ENCODE measurements around the gene SENP6. TPM values are rescaled to one million over a fixed set of nuclear protein-coding genes. Genes with fewer than 3 reads are reported as not detected.

SENP6 gene
- polyA plus RNA-seq, 1 experiment, result 9.9 TPM

DNA sequence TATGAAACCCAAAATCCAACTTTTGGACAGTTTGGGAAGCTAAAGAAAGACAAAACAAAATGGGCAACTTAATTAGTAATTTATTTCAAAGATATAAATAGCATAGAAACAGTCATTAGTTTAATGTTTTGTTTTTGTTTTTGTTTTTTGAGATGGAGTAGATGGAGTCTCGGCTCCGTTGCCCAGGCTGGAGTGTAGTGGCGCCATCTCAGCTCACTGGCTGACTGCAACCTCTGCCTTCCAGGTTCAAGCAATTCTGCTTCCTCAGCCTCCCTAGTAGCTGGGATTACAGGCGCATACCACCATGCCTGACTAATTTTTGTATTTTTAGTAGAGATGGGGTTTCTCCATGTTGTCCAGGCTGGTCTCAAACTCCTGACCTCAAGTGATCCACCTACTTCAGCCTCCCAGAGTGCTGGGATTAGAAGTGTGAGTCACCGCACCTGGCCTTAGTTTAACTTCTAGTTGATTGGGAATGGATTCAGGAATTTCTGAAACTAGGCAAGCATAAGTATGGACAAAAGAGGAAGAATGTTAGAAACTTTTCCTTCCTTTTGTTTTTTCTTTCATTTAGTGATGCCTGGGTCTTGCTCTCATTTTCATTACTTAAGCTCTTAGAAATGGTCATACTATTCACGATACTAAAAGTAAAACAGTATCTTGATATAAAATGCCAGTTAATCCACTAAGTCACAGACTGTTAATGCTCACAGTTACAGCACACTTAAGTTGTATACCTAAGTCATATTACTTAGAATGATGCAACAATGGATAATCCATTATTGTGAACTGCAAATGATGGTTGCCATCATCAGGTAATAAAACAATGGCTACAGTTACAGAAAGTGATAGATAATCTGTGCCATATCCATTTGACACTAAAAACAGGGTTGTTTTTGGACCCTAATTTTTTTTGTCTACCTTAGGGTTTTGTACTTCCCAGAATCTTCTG is 8.2 kb downstream of the SENP6 start:
- Histone ChIP-seq H3K27me3 (ENCODE audit: control insufficient read depth, insufficient read depth, low read length) (no peaks in the 10 kb centered on the region), H3K4me3 (ENCODE audit: low read depth, low read length) (no peak overlapping the region), H3K36me3 (ENCODE audit: control insufficient read depth, insufficient read depth, low read length) (no peaks in the 10 kb centered on the region)
- TF ChIP-seq, protein P1, sequence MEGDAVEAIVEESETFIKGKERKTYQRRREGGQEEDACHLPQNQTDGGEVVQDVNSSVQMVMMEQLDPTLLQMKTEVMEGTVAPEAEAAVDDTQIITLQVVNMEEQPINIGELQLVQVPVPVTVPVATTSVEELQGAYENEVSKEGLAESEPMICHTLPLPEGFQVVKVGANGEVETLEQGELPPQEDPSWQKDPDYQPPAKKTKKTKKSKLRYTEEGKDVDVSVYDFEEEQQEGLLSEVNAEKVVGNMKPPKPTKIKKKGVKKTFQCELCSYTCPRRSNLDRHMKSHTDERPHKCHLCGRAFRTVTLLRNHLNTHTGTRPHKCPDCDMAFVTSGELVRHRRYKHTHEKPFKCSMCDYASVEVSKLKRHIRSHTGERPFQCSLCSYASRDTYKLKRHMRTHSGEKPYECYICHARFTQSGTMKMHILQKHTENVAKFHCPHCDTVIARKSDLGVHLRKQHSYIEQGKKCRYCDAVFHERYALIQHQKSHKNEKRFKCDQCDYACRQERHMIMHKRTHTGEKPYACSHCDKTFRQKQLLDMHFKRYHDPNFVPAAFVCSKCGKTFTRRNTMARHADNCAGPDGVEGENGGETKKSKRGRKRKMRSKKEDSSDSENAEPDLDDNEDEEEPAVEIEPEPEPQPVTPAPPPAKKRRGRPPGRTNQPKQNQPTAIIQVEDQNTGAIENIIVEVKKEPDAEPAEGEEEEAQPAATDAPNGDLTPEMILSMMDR (IDR thresholded peaks at IDR 0.05; ENCODE audit: insufficient read depth, low read depth, low read length), result no peak
- ChIA-PET POLR2A (no interaction called here), CTCF (interaction anchor here (1.3 kb wide), 1 partner anchor 10 kb away, joined by 3 read pairs; no protein-coding TSS in a partner anchor)
- DNase-seq (ENCODE audit: low read depth), result no peak

DNA sequence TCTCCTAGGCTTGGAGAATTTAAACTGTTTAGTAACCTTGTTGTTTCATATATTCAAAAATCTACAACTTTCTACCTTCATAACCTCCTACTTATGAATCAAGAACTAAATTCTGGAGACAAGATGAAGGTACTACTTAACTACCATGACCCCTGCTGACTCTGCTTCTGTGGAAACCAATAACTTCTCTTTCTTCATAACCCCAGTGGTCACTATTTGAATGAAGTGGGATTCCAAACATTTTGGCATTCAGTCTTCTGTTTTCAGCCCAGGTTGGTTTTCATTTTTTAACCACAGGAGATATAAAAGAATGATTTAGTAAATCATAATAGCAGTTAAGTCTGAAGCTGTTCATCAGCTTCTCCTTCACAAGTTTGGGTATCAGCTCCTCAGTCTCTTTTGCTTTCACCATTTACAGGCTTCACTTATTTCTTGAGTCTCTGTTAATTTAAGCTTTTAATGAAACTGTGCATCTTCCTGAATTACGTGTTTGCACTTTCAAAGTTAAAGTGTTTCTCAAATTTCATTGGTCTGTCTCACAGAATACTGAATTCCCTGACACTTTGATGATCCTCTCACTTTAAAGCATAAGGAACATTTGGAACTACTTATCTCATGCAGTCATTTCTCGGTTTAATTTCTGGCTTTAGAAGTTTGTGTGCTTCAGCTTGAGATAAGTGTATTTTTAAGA is 9.5 kb downstream of the SENP6 start:
- TF ChIP-seq, protein P1 (IDR thresholded peaks at IDR 0.05; ENCODE audit: insufficient read depth, low read depth, low read length), result no peak
- Histone ChIP-seq H3K27me3 (ENCODE audit: control insufficient read depth, insufficient read depth, low read length) (no peaks in the 10 kb centered on the region), H3K4me3 (ENCODE audit: low read depth, low read length) (no peak overlapping the region), H3K36me3 (ENCODE audit: control insufficient read depth, insufficient read depth, low read length) (no peaks in the 10 kb centered on the region)
- ChIA-PET CTCF (interaction anchor here (0.9 to 1.5 kb wide), 2 partner anchors 9 to 367 kb away, joined by 3 to 5 read pairs; partner anchors contain the start of genes COX7A2 and SENP6), POLR2A (no interaction called here)
- no peak for DNase-seq (ENCODE audit: low read depth)

DNA sequence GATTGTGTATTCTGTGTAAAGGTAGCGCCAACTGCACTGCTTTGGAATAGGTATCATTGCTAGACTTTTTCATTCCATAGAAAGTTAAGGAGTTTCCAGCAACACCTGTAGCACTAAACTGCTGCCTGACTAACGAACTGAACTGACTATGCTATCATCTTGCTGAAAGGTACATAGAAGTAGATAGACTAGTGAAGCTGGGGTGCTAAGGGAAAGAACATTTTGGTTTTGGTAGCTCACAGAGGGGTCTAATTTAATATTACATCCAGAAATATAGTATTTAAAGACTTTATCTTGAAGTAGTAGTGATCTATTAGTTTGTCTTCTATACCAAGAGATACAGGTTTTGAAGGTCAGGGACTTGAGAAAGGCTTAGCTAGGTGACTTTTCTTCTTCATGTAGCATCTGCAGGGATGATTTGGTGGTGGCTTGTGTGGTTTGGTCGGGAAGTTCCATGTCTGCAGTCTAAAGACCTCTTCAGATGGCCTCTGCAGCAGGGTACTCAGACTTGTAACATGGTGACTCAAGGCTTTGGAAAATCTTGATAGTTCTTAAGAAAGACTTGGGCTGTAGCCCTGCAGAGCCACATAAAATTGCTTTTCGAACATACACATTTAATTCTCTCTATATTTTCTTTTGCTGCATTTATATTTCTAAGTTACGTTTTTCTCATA is 10.2 kb downstream of the SENP6 start:
- Histone ChIP-seq H3K4me3 (ENCODE audit: low read depth, low read length) (no peak overlapping the region), H3K27me3 (ENCODE audit: control insufficient read depth, insufficient read depth, low read length) (no peaks in the 10 kb centered on the region), H3K36me3 (ENCODE audit: control insufficient read depth, insufficient read depth, low read length) (no peaks in the 10 kb centered on the region)
- no peak for DNase-seq (ENCODE audit: low read depth)
- ChIA-PET CTCF (interaction anchor here (0.9 to 1.5 kb wide), 2 partner anchors 9 to 368 kb away, joined by 3 to 5 read pairs; partner anchors contain the start of genes COX7A2 and SENP6), POLR2A (no interaction called here)
- TF ChIP-seq, protein P1 (IDR thresholded peaks at IDR 0.05; ENCODE audit: insufficient read depth, low read depth, low read length), result no peak

DNA sequence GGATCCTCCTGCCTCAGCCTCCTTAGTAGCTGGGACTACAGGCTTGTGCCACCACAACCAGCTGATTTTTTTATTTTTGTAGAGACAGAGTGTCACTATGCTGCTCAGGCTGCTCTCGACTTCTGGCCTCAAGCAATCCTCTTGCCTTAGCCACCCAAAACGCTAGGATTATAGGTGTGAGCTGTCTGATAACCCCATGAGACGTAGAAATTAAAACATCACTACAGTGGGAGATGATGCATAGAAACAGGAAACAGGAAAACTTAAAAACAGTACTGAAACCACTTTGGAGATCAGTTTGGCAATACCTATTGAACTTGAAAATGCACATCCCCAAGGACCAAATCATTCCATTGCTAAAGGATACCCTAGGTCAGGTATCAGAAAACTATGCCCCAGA is 10.8 kb downstream of the SENP6 start:
- TF ChIP-seq, protein P1 (IDR thresholded peaks at IDR 0.05; ENCODE audit: insufficient read depth, low read depth, low read length), result no peak
- POLR2A ChIA-PET, result no interaction called here
- H3K4me3 ChIP-seq (ENCODE audit: low read depth, low read length), result no peak overlapping the region
- no peaks in the 10 kb centered on the region for H3K27me3 ChIP-seq (ENCODE audit: control insufficient read depth, insufficient read depth, low read length)
- CTCF ChIA-PET, result interaction anchor here (1.1 kb wide), 1 partner anchor 9 kb away, joined by 3 read pairs; no protein-coding TSS in a partner anchor
- no peak for DNase-seq (ENCODE audit: low read depth)
- H3K36me3 ChIP-seq (ENCODE audit: control insufficient read depth, insufficient read depth, low read length), result no peaks in the 10 kb centered on the region
